ENCODE measurements around the gene RAB13. TPM values are rescaled to one million over a fixed set of nuclear protein-coding genes. Genes with fewer than 3 reads are reported as not detected.

Gene RAB13
- total and polyA plus RNA-seq, 2 of the 13 experiments (the other 11 are each of a cell fraction or from before 2014, with no cell fraction given): 15.9 to 24.7 TPM

- TF ChIP-seq ZBTB40 (IDR thresholded peaks at IDR 0.05) (no peak), ZBTB40 (CRISPR knock-in tag; IDR thresholded peaks at IDR 0.05) (no peak), ZC3H13 (CRISPR knock-in tag; IDR thresholded peaks at IDR 0.05) (no peak), PCBP1 (IDR thresholded peaks at IDR 0.05; ENCODE audit: borderline replicate concordance, low read depth, low read length) (no peak), SKIL (CRISPR knock-in tag; IDR thresholded peaks at IDR 0.05; ENCODE audit: borderline replicate concordance) (no peak), ZNF138 (CRISPR knock-in tag; IDR thresholded peaks at IDR 0.05; ENCODE audit: low read depth) (no peak), KMT2B (CRISPR knock-in tag; IDR thresholded peaks at IDR 0.05) (no peak), ZNF747 (CRISPR knock-in tag; IDR thresholded peaks at IDR 0.05; ENCODE audit: borderline replicate concordance) (0 out of 2 replicates have a peak, but pooled peaks have one; percentile 38), ZNF776 (CRISPR knock-in tag; IDR thresholded peaks at IDR 0.05) (0 out of 2 replicates have a peak, but pooled peaks have one; percentile 48), ZFX (CRISPR knock-in tag; IDR thresholded peaks at IDR 0.05; ENCODE audit: low read depth) (peak; percentile 51; the same call in 1 of the 2 replicates), HINFP (CRISPR knock-in tag; IDR thresholded peaks at IDR 0.05; ENCODE audit: low read depth) (no peak), TOE1 (CRISPR knock-in tag; IDR thresholded peaks at IDR 0.05) (no peak), ZNF543 (CRISPR knock-in tag; IDR thresholded peaks at IDR 0.05) (no peak), KDM5A (IDR thresholded peaks at IDR 0.05; ENCODE audit: borderline replicate concordance, low read length) (0 out of 2 replicates have a peak, but pooled peaks have one; percentile 33), FOXP1 (IDR thresholded peaks at IDR 0.05) (no peak), FOXP1 (CRISPR knock-in tag; IDR thresholded peaks at IDR 0.05) (no peak), BCL6 (CRISPR knock-in tag; IDR thresholded peaks at IDR 0.05) (peak; percentile 75), JARID2 (CRISPR knock-in tag; IDR thresholded peaks at IDR 0.05; ENCODE audit: insufficient replicate concordance) (no peak), HDAC2 (CRISPR knock-in tag; IDR thresholded peaks at IDR 0.05) (0 out of 2 replicates have a peak, but pooled peaks have one; percentile 9)
Observed at GRCh38 chr1:153963850-153964331, 22.2 kb downstream of the RAB13 start (continued).
